Measurements from ENCODE around the gene NR2F2. TPM values are rescaled to one million over a fixed set of nuclear protein-coding genes. Genes with fewer than 3 reads are reported as not detected.

The NR2F2 gene
- total RNA-seq, 1 experiment from 2014 or later = 140 TPM

DNA sequence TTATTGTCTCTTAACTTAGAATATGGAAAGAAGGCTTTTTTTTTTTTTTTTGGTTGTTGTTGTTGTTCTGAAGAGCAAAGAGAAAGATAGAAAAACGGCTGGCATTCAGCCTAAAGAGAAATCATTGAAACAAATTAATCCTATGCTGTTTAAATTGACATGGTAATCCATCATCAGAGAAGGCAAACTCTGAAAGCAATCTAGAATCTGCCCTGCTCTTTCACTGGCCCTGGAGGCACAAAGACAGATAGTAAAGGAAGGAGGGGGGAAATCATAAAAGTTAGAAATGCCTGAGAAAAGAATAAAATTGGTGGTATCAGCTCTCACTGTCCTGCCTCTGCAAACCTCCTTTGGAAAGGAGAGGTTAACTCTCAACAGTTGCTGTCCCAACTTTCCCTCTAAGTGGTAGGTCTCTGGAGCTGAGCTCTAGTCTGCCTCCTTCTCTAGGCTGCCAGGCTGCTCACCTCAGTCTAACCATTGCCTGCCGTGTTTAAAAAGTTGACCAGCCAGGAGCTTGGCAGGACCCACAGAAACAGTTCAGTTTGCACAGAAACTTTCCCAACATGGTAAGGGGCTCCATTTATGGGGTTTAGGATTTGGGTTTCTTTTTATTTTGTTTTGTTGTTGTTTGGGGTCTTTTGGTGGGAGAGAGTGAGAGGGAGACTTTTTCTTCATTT lies 13.4 kb upstream of the NR2F2 start:
- Histone ChIP-seq H3K27me3 (replicated peaks; ENCODE audit: control insufficient read depth, insufficient read depth, low read length) (no peaks in the 10 kb centered on the region), H3K4me3 (ENCODE audit: low read depth, low read length) (no peak overlapping the region), H3K4me1 (peaks cover 6% of the 10 kb centered on the region), H3K36me3 (ENCODE audit: control insufficient read depth, insufficient read depth, low read length) (no peaks in the 10 kb centered on the region), H3K9me3 (no peaks in the 10 kb centered on the region)
- ChIA-PET CTCF (no interaction called here), POLR2A (no interaction called here)
- no peaks in the 10 kb centered on the region for H3K9me3 Mint-ChIP-seq (ENCODE audit: unreplicated experiment)
- peak overlapping the region; percentile 35 for H3K27ac Mint-ChIP-seq (ENCODE audit: unreplicated experiment)
- TF ChIP-seq, protein P1, sequence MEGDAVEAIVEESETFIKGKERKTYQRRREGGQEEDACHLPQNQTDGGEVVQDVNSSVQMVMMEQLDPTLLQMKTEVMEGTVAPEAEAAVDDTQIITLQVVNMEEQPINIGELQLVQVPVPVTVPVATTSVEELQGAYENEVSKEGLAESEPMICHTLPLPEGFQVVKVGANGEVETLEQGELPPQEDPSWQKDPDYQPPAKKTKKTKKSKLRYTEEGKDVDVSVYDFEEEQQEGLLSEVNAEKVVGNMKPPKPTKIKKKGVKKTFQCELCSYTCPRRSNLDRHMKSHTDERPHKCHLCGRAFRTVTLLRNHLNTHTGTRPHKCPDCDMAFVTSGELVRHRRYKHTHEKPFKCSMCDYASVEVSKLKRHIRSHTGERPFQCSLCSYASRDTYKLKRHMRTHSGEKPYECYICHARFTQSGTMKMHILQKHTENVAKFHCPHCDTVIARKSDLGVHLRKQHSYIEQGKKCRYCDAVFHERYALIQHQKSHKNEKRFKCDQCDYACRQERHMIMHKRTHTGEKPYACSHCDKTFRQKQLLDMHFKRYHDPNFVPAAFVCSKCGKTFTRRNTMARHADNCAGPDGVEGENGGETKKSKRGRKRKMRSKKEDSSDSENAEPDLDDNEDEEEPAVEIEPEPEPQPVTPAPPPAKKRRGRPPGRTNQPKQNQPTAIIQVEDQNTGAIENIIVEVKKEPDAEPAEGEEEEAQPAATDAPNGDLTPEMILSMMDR (IDR thresholded peaks at IDR 0.05; ENCODE audit: insufficient read depth in 1 of 2, low read depth in 1 of 2, low read length in 1 of 2, severe bottlenecking in 1 of 2, unreplicated experiment in 1 of 2) = no peak
- intact Hi-C loops (cut with micrococcal nuclease; ENCODE audit: unreplicated experiment) = no loop called here
- no peaks in the 10 kb centered on the region for H3K27me3 Mint-ChIP-seq (ENCODE audit: insufficient read depth, unreplicated experiment)
- no peak for DNase-seq
- no peaks in the 10 kb centered on the region for H3K4me1 Mint-ChIP-seq (ENCODE audit: low read depth, unreplicated experiment)
- no TSS peak for BruUV-seq (replicated peaks)
- no peak overlapping the region for H3K4me3 Mint-ChIP-seq (ENCODE audit: unreplicated experiment)
- no peaks in the 10 kb centered on the region for H3K36me3 Mint-ChIP-seq (ENCODE audit: insufficient read depth, unreplicated experiment)

DNA sequence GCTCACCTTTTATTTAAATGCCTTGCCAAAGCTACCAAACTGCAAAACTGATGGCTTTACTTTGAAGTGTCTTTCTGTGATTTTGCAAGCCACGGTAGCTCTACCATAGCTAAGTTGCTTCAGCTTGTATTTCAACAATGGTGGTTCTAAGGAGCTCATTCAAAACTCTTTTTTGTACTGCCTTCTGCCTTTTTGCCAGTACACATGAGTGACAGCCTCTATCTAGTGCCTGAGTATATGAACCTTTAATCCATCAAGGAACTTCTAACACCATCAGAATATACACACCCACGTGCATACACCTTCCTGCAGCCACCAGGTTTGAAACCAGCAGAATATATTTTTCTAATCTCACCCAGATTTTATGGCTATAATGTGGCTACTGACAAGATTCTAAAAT lies 10.4 kb upstream of the NR2F2 start:
- no peaks in the 10 kb centered on the region for H3K36me3 ChIP-seq (ENCODE audit: control insufficient read depth, insufficient read depth, low read length)
- TF ChIP-seq, protein P1 (IDR thresholded peaks at IDR 0.05; ENCODE audit: insufficient read depth in 1 of 2, low read depth in 1 of 2, low read length in 1 of 2, severe bottlenecking in 1 of 2, unreplicated experiment in 1 of 2) = no peak
- Mint-ChIP-seq H3K4me3 (ENCODE audit: unreplicated experiment) (no peak overlapping the region), H3K4me1 (ENCODE audit: low read depth, unreplicated experiment) (peaks cover 22% of the 10 kb centered on the region), H3K9me3 (ENCODE audit: unreplicated experiment) (no peaks in the 10 kb centered on the region), H3K27ac (ENCODE audit: unreplicated experiment) (no peak overlapping the region), H3K27me3 (ENCODE audit: insufficient read depth, unreplicated experiment) (no peaks in the 10 kb centered on the region), H3K36me3 (ENCODE audit: insufficient read depth, unreplicated experiment) (no peaks in the 10 kb centered on the region)
- intact Hi-C loops (cut with micrococcal nuclease; ENCODE audit: unreplicated experiment) = no loop called here
- no TSS peak for BruUV-seq (replicated peaks)
- CTCF ChIA-PET = interaction anchor here (0.7 kb wide), 1 partner anchor 338 kb away, joined by 3 read pairs; no protein-coding TSS in a partner anchor
- peaks cover 31% of the 10 kb centered on the region for H3K4me1 ChIP-seq
- no peaks in the 10 kb centered on the region for H3K9me3 ChIP-seq
- POLR2A ChIA-PET = interaction anchor here (1.0 kb wide), 1 partner anchor 55 kb away, joined by 3 read pairs; no protein-coding TSS in a partner anchor
- no peak for DNase-seq
- no peaks in the 10 kb centered on the region for H3K27me3 ChIP-seq (replicated peaks; ENCODE audit: control insufficient read depth, insufficient read depth, low read length)
- no peak overlapping the region for H3K4me3 ChIP-seq (ENCODE audit: low read depth, low read length)

DNA sequence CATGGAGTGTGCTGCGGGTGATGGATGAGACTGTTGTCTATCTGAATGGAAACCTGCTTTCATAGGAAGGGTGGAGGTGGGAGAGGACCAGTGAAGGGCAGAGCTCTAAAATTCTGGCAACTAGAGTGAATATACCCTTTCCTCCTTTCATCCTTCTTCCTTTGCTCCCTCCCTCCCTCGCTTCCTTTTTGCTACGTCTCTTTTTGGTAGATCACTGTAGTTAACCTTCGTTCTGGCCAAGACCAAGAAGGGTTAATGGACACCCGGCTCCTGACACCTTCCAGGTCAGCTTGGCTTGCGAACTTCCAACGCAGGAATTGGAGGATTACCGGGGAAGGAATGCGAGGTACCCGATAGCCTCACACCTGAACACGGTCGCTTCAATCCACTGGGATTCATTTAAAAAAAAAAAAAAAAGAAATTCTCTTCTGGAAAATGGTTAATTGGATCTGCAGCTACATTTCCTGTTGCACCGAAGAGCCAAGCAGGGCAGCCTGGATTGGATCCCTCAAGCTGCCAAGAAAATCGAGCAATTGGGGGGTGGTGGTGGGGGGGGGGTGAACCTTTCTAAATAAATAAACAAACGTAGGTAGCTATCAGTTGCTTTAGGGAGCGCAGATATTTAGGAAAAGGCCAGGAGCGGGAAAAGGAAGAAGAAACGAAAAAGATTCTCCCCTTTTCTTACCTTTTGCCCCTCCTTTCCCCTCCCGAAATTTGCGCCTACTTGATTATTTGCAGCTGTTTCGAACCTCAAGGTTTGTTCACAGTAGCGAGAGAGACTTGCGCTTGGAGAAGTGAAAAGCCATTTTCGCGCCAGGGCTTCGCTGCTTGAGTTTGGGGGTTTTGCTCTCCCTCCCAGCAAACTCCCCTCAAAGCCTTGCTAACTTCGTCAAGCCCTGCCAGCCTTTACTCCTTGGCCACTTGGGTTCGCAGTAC lies 9.5 kb upstream of the NR2F2 start:
- ChIA-PET CTCF (no interaction called here), POLR2A (interaction anchor here (1.2 kb wide), 1 partner anchor 56 kb away, joined by 3 read pairs; no protein-coding TSS in a partner anchor)
- Histone ChIP-seq H3K4me3 (ENCODE audit: low read depth, low read length) (peak overlapping the region; percentile 35), H3K9me3 (no peaks in the 10 kb centered on the region), H3K36me3 (ENCODE audit: control insufficient read depth, insufficient read depth, low read length) (no peaks in the 10 kb centered on the region), H3K4me1 (peaks cover 31% of the 10 kb centered on the region), H3K27me3 (replicated peaks; ENCODE audit: control insufficient read depth, insufficient read depth, low read length) (no peaks in the 10 kb centered on the region)
- H3K36me3 Mint-ChIP-seq (ENCODE audit: insufficient read depth, unreplicated experiment) = peaks cover 4% of the 10 kb centered on the region
- intact Hi-C loops (cut with micrococcal nuclease; ENCODE audit: unreplicated experiment) = no loop called here
- TF ChIP-seq, protein P1 (IDR thresholded peaks at IDR 0.05; ENCODE audit: insufficient read depth in 1 of 2, low read depth in 1 of 2, low read length in 1 of 2, severe bottlenecking in 1 of 2, unreplicated experiment in 1 of 2) = no peak
- H3K4me1 Mint-ChIP-seq (ENCODE audit: low read depth, unreplicated experiment) = peaks cover 23% of the 10 kb centered on the region
- no TSS peak for BruUV-seq (replicated peaks)
- no peaks in the 10 kb centered on the region for H3K27me3 Mint-ChIP-seq (ENCODE audit: insufficient read depth, unreplicated experiment)
- peak overlapping the region; percentile 53 for H3K27ac Mint-ChIP-seq (ENCODE audit: unreplicated experiment)
- H3K9me3 Mint-ChIP-seq (ENCODE audit: unreplicated experiment) = no peaks in the 10 kb centered on the region
- peak overlapping the region; percentile 74 for H3K4me3 Mint-ChIP-seq (ENCODE audit: unreplicated experiment)
- DNase-seq = no peak

All from Caco-2 (cell line).